ENCODE results near the gene SWAP70. TPM values are rescaled to one million over a fixed set of nuclear protein-coding genes. Genes with fewer than 3 reads are reported as not detected.

Gene SWAP70
- total and polyA plus RNA-seq, 2 of the 13 experiments (the other 11 are each of a cell fraction or from before 2014, with no cell fraction given): 4.6 to 8.7 TPM

GRCh38 chr11:9663699-9664275 is at the start of gene SWAP70 (continued):
- TF ChIP-seq HDAC6 (IDR thresholded peaks at IDR 0.05; ENCODE audit: low read depth, low read length): no peak
- TF ChIP-seq SAP130 (CRISPR knock-in tag; IDR thresholded peaks at IDR 0.05; ENCODE audit: low read depth): peak; percentile 69; the same call in 1 of the 2 replicates
- TF ChIP-seq ZNF574 (CRISPR knock-in tag; IDR thresholded peaks at IDR 0.05): peak; percentile 8; the same call in 1 of the 2 replicates
- TF ChIP-seq ZNF543 (CRISPR knock-in tag; IDR thresholded peaks at IDR 0.05): peak; percentile 36; the same call in 1 of the 2 replicates
- TF ChIP-seq FOXA3 (CRISPR knock-in tag; IDR thresholded peaks at IDR 0.05): peak; percentile 25; the same call in 1 of the 2 replicates
- TF ChIP-seq ZBTB7B (CRISPR knock-in tag; IDR thresholded peaks at IDR 0.05): peak; percentile 62; the same call in 1 of the 2 replicates
- TF ChIP-seq SNAPC5 (CRISPR knock-in tag; IDR thresholded peaks at IDR 0.05; ENCODE audit: borderline replicate concordance): no peak
- TF ChIP-seq ZHX2 (IDR thresholded peaks at IDR 0.05; ENCODE audit: low read depth): no peak
- TF ChIP-seq ZHX2 (CRISPR knock-in tag; IDR thresholded peaks at IDR 0.05; ENCODE audit: borderline replicate concordance): no peak
- TF ChIP-seq CBX2 (IDR thresholded peaks at IDR 0.05; ENCODE audit: low read depth, low read length): no peak
- no peak for TF ChIP-seq CBX2 (CRISPR knock-in tag; IDR thresholded peaks at IDR 0.05; ENCODE audit: low read depth)
- TF ChIP-seq PATZ1 (CRISPR knock-in tag; IDR thresholded peaks at IDR 0.05): peak; percentile 58
- TF ChIP-seq RAD21 (CRISPR knock-in tag; IDR thresholded peaks at IDR 0.05): 0 out of 2 replicates have a peak, but pooled peaks have one; percentile 12
- 0 out of 2 replicates have a peak, but pooled peaks have one; percentile 31 for TF ChIP-seq ZNF761 (CRISPR knock-in tag; conservative IDR thresholded peaks at IDR 0.05)
- peak; percentile 44 for TF ChIP-seq CTCF (CRISPR knock-in tag; IDR thresholded peaks at IDR 0.05)
- peak; percentile 14; the same call in 1 of the 2 replicates for TF ChIP-seq MEIS2 (CRISPR knock-in tag; IDR thresholded peaks at IDR 0.05)
- TF ChIP-seq SIN3A (IDR thresholded peaks at IDR 0.05; ENCODE audit: borderline replicate concordance, low read depth, low read length): peak; percentile 82; the same call in 1 of the 2 replicates
